ENCODE results near the gene YAE1. TPM values are rescaled to one million over a fixed set of nuclear protein-coding genes. Genes with fewer than 3 reads are reported as not detected.
"Not testable (repeated sequence)": the region's sequence is repeated elsewhere in the genome, so short reads cannot be mapped to it uniquely, and the experiment has no call there.

Gene YAE1
- total and polyA plus RNA-seq, 2 donors, result 19.8 to 34.2 TPM

DNA sequence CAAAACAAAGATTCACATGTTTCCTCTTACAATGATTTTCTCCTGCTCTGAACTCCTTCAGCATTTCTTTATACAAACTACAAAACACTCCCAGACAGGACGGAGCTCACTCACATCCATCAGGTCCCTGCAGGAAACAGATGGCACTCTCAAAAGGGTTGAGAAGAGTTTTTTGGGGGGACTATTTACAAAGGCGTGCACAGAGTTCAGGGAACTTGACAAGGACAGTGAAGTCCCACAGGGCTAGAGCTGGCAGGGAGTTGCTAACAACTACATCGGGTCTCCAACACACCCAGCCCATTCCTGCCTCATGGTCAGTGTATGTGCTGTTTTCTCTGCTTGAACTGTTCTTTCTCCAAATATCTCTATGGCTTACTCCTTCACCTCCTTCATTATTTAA lies 24.7 kb upstream of the YAE1 start:
- no peaks in the 10 kb centered on the region for H3K27me3 ChIP-seq (ENCODE audit: control insufficient read depth in 2 of 2, insufficient read depth in 1 of 2, low read length in 1 of 2)
- no peak overlapping the region for H3K4me3 ChIP-seq (ENCODE audit: low read length in 2 of 2)
- H3K36me3 ChIP-seq (ENCODE audit: control insufficient read depth in 2 of 2, insufficient read depth in 2 of 2, low read length in 1 of 2), result no peaks in the 10 kb centered on the region
- no peaks in the 10 kb centered on the region for H3K4me1 ChIP-seq (ENCODE audit: control insufficient read depth in 2 of 2, insufficient read depth in 2 of 2, low read length in 2 of 2)
- H3K27ac ChIP-seq (ENCODE audit: low read depth in 1 of 2, low read length in 1 of 2), result no peak overlapping the region
- no peak for DNase-seq (ENCODE audit: low read depth in 6 of 9, low spot score in 9 of 9)
- H3K9me3 ChIP-seq (ENCODE audit: control insufficient read depth in 2 of 2, insufficient read depth in 1 of 2, low read length in 1 of 2), result no peaks in the 10 kb centered on the region
- WGBS, result 12% methylated on average over 3 of the region's 3 CpGs

DNA sequence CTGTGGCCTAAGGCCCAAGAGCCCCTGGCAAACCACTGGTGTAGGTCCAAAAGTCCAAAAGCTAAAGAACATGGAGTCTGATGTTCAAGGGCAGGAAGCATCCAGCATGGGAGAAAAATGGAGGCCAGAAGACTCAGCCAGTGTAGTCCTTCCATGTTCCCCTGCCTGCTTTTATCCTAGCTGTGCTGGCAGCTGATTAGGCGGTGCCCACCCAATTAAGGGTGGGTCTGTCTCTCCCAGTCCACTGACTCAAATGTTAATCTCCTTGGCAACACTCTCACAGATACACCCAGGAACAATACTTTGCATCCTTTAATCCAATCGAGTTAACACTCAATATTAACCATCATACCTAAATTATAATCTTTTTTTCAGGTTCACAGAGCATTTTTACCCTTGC lies 21.4 kb upstream of the YAE1 start:
- H3K27me3 ChIP-seq (ENCODE audit: control insufficient read depth in 2 of 2, insufficient read depth in 1 of 2, low read length in 1 of 2); H3K4me1 ChIP-seq (ENCODE audit: control insufficient read depth in 2 of 2, insufficient read depth in 2 of 2, low read length in 2 of 2); H3K36me3 ChIP-seq (ENCODE audit: control insufficient read depth in 2 of 2, insufficient read depth in 2 of 2, low read length in 1 of 2); H3K9me3 ChIP-seq (ENCODE audit: control insufficient read depth in 2 of 2, insufficient read depth in 1 of 2, low read length in 1 of 2); H3K27ac ChIP-seq (ENCODE audit: low read depth in 1 of 2, low read length in 1 of 2); H3K4me3 ChIP-seq (ENCODE audit: low read length in 2 of 2); DNase-seq (ENCODE audit: low read depth in 6 of 9, low spot score in 9 of 9): not testable (repeated sequence)
- WGBS, result 97% methylated on average over 2 of the region's 2 CpGs

DNA sequence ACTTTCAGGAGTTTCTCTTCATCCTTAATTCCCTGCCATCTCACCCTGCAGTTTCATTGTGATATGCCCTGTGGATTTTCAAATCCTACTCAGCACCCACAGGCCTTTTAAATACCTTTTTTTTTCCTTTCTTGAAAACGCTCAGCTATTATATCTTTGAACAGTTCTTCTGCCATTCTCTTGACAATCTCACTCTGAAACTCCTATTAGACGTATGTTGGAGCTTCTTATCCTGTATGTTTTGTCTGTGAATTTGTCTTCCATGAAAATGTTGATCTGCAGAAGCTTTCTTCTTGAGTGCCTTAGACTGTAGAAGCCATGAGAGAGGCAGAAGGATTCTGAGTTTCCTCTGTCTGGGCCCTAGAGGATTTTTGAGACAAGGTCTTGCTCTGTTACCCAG lies 18.9 kb upstream of the YAE1 start:
- Histone ChIP-seq H3K4me1 (ENCODE audit: control insufficient read depth in 2 of 2, insufficient read depth in 2 of 2, low read length in 2 of 2) (no peaks in the 10 kb centered on the region), H3K36me3 (ENCODE audit: control insufficient read depth in 2 of 2, insufficient read depth in 2 of 2, low read length in 1 of 2) (no peaks in the 10 kb centered on the region), H3K27me3 (ENCODE audit: control insufficient read depth in 2 of 2, insufficient read depth in 1 of 2, low read length in 1 of 2) (no peaks in the 10 kb centered on the region), H3K4me3 (ENCODE audit: low read length in 2 of 2) (no peak overlapping the region), H3K9me3 (ENCODE audit: control insufficient read depth in 2 of 2, insufficient read depth in 1 of 2, low read length in 1 of 2) (peaks cover 0 to 8% of the 10 kb centered on the region in 2 donors), H3K27ac (ENCODE audit: low read depth in 1 of 2, low read length in 1 of 2) (no peak overlapping the region)
- 93% methylated on average over 2 of the region's 2 CpGs for WGBS
- no peak for DNase-seq (ENCODE audit: low read depth in 6 of 9, low spot score in 9 of 9)

DNA sequence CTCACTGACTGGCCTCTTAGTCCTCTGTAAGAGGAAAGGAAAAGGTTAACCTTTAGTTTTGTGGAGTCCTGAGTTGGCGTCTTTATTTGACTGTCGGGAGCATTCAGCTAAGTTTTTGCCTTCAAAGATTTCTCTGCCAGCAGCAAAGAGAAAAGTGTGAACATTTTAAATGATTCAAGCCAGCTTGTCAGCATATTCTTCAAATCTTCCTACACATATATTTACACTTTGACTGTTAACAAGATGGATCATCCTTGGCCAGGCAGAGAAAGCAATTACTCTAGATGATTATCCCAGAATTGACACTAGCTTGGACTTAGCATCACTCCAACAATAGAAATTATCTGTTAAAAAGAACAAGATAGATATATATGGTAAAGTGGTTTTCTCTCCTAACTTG lies 15.8 kb upstream of the YAE1 start:
- Histone ChIP-seq H3K9me3 (ENCODE audit: control insufficient read depth in 2 of 2, insufficient read depth in 1 of 2, low read length in 1 of 2) (peaks cover 0 to 8% of the 10 kb centered on the region in 2 donors), H3K4me1 (ENCODE audit: control insufficient read depth in 2 of 2, insufficient read depth in 2 of 2, low read length in 2 of 2) (no peaks in the 10 kb centered on the region), H3K4me3 (ENCODE audit: low read length in 2 of 2) (no peak overlapping the region), H3K27ac (ENCODE audit: low read depth in 1 of 2, low read length in 1 of 2) (no peak overlapping the region), H3K27me3 (ENCODE audit: control insufficient read depth in 2 of 2, insufficient read depth in 1 of 2, low read length in 1 of 2) (no peaks in the 10 kb centered on the region), H3K36me3 (ENCODE audit: control insufficient read depth in 2 of 2, insufficient read depth in 2 of 2, low read length in 1 of 2) (no peaks in the 10 kb centered on the region)
- WGBS, result 93% methylated on average over 2 of the region's 2 CpGs
- DNase-seq (ENCODE audit: low read depth in 6 of 9, low spot score in 9 of 9), result no peak

DNA sequence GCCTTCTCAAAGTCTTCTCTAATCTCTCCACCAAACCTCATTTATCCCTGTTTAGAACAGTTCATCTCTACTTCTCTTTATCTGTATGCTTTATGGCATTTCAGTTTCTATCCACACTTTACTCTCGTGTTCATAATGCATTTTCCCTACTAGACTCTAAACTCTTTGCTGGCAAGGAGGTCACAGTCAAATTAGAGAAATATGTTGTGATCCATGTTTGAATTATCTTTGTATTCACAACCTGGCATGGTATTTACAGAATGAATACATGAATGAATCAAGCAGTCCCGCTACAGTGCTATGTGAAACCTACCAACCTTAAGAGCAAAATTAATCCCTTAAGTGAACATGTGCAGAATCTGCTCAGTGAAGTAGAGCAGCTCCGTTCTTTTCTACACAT lies 12.8 kb upstream of the YAE1 start:
- 96% methylated on average over 3 of the region's 3 CpGs for WGBS

DNA sequence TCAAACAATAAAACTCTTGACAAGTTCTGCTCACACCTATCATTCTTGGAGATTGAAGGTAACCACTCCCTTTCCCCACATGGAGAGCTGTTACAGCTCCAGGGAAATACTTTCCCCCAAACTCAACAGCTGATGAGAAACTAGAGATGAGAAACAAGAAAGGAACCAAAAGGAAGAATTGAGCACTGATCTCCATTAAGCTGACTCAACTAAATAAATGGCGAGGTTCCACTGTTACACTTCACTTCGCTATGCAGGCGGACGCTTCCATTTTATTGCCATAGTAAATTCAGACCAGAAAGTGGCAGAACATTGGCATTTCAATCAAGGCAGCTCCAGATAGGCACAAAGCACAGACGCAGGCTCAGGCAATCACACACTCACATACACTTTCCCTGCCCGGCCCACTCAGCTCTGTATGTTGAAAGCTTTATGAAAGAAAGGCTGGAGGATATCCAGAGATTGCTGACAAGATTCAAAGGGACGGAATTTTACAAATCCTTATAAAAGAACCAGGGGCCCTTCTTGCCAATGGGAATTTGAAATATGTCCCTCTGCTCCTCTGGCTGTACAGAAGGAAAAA lies 11.5 kb upstream of the YAE1 start:
- 95% methylated on average over 7 of the region's 7 CpGs for WGBS
- Histone ChIP-seq H3K27ac (ENCODE audit: low read depth in 1 of 2, low read length in 1 of 2) (no peak overlapping the region), H3K4me3 (ENCODE audit: low read length in 2 of 2) (no peak overlapping the region), H3K27me3 (ENCODE audit: control insufficient read depth in 2 of 2, insufficient read depth in 1 of 2, low read length in 1 of 2) (no peaks in the 10 kb centered on the region), H3K9me3 (ENCODE audit: control insufficient read depth in 2 of 2, insufficient read depth in 1 of 2, low read length in 1 of 2) (no peaks in the 10 kb centered on the region), H3K4me1 (ENCODE audit: control insufficient read depth in 2 of 2, insufficient read depth in 2 of 2, low read length in 2 of 2) (no peaks in the 10 kb centered on the region), H3K36me3 (ENCODE audit: control insufficient read depth in 2 of 2, insufficient read depth in 2 of 2, low read length in 1 of 2) (no peaks in the 10 kb centered on the region)
- no peak for DNase-seq (ENCODE audit: low read depth in 6 of 9, low spot score in 9 of 9)

More for the DNA sequence above, 12.8 kb upstream of the YAE1 start:
- Histone ChIP-seq H3K9me3 (ENCODE audit: control insufficient read depth in 2 of 2, insufficient read depth in 1 of 2, low read length in 1 of 2) (no peaks in the 10 kb centered on the region), H3K27me3 (ENCODE audit: control insufficient read depth in 2 of 2, insufficient read depth in 1 of 2, low read length in 1 of 2) (no peaks in the 10 kb centered on the region), H3K4me1 (ENCODE audit: control insufficient read depth in 2 of 2, insufficient read depth in 2 of 2, low read length in 2 of 2) (no peaks in the 10 kb centered on the region), H3K36me3 (ENCODE audit: control insufficient read depth in 2 of 2, insufficient read depth in 2 of 2, low read length in 1 of 2) (no peaks in the 10 kb centered on the region), H3K27ac (ENCODE audit: low read depth in 1 of 2, low read length in 1 of 2) (no peak overlapping the region), H3K4me3 (ENCODE audit: low read length in 2 of 2) (no peak overlapping the region)
- DNase-seq (ENCODE audit: low read depth in 6 of 9, low spot score in 9 of 9), result no peak

DNA sequence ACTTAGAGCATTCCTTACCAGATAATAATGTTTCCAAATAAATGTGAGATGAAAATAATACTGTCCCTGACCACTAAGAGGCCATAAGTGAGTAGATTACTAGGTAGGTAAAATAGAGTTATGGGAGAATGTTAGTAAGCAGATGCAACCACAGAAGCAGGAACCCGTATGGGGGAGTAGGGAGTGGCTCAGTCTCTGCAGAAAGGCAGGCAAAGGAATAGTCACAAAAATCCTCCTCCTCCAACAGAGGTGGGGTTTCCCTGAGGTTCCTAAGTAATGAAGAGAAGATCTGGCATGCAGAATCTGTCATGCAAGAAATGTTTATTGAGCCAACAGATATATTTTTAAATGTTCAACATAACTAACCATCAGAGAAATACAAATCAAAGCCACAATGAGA lies 9.0 kb upstream of the YAE1 start:
- Histone ChIP-seq H3K36me3 (ENCODE audit: control insufficient read depth in 2 of 2, insufficient read depth in 2 of 2, low read length in 1 of 2) (no peaks in the 10 kb centered on the region), H3K4me3 (ENCODE audit: low read length in 2 of 2) (no peak overlapping the region), H3K27me3 (ENCODE audit: control insufficient read depth in 2 of 2, insufficient read depth in 1 of 2, low read length in 1 of 2) (no peaks in the 10 kb centered on the region), H3K9me3 (ENCODE audit: control insufficient read depth in 2 of 2, insufficient read depth in 1 of 2, low read length in 1 of 2) (no peaks in the 10 kb centered on the region), H3K27ac (ENCODE audit: low read depth in 1 of 2, low read length in 1 of 2) (no peak overlapping the region), H3K4me1 (ENCODE audit: control insufficient read depth in 2 of 2, insufficient read depth in 2 of 2, low read length in 2 of 2) (no peaks in the 10 kb centered on the region)
- DNase-seq (ENCODE audit: low read depth in 6 of 9, low spot score in 9 of 9), result no peak
- 69% methylated on average over 1 of the region's 1 CpG for WGBS

DNA sequence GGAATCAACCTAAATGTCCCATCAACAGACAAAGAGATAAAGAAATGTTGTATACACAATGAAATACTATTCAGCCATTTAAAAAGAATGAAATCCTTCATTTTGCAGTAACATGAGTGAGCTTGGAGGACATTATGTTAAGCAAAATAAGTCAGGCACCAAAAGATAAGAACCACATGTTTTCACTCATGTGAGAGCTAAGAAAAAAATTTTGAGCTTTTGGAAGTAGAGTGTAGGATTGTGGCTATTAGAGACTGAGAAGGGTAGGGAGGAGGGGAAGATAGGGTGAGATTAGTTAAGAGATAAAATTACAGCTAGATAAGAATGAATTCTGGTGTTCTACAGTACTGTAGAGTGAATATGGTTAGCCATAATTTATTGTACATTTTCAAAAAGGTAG lies 8.3 kb upstream of the YAE1 start:
- Histone ChIP-seq H3K9me3 (ENCODE audit: control insufficient read depth in 2 of 2, insufficient read depth in 1 of 2, low read length in 1 of 2) (no peaks in the 10 kb centered on the region), H3K4me3 (ENCODE audit: low read length in 2 of 2) (no peak overlapping the region), H3K36me3 (ENCODE audit: control insufficient read depth in 2 of 2, insufficient read depth in 2 of 2, low read length in 1 of 2) (no peaks in the 10 kb centered on the region), H3K4me1 (ENCODE audit: control insufficient read depth in 2 of 2, insufficient read depth in 2 of 2, low read length in 2 of 2) (no peaks in the 10 kb centered on the region), H3K27me3 (ENCODE audit: control insufficient read depth in 2 of 2, insufficient read depth in 1 of 2, low read length in 1 of 2) (no peaks in the 10 kb centered on the region), H3K27ac (ENCODE audit: low read depth in 1 of 2, low read length in 1 of 2) (no peak overlapping the region)
- no peak for DNase-seq (ENCODE audit: low read depth in 6 of 9, low spot score in 9 of 9)

DNA sequence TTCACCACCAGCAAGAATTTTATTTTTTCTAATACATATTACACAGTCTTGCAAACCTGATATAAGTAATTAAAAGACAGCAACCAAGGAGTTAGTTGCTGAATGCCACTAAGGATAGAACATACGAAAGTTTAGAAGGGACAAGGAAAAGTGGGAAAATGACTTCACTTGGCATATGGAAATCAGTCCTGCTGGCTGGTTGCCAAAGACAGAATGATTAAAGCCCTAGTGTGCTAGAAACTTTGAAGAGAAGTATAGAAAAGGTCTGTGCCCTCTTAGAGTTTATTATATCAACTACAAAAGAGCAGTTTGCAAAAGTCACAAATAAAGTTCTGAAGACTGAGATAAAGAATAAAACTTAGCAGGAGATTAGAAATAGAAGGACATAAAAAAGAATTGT lies 5.8 kb upstream of the YAE1 start:
- H3K4me3 ChIP-seq (ENCODE audit: low read length in 2 of 2), result no peak overlapping the region
- no peaks in the 10 kb centered on the region for H3K4me1 ChIP-seq (ENCODE audit: control insufficient read depth in 2 of 2, insufficient read depth in 2 of 2, low read length in 2 of 2)
- WGBS, result 89% methylated on average over 1 of the region's 1 CpG
- no peaks in the 10 kb centered on the region for H3K36me3 ChIP-seq (ENCODE audit: control insufficient read depth in 2 of 2, insufficient read depth in 2 of 2, low read length in 1 of 2)
- H3K27me3 ChIP-seq (ENCODE audit: control insufficient read depth in 2 of 2, insufficient read depth in 1 of 2, low read length in 1 of 2), result no peaks in the 10 kb centered on the region
- DNase-seq (ENCODE audit: low read depth in 6 of 9, low spot score in 9 of 9), result no peak
- H3K9me3 ChIP-seq (ENCODE audit: control insufficient read depth in 2 of 2, insufficient read depth in 1 of 2, low read length in 1 of 2), result no peaks in the 10 kb centered on the region
- no peak overlapping the region for H3K27ac ChIP-seq (ENCODE audit: low read depth in 1 of 2, low read length in 1 of 2)

DNA sequence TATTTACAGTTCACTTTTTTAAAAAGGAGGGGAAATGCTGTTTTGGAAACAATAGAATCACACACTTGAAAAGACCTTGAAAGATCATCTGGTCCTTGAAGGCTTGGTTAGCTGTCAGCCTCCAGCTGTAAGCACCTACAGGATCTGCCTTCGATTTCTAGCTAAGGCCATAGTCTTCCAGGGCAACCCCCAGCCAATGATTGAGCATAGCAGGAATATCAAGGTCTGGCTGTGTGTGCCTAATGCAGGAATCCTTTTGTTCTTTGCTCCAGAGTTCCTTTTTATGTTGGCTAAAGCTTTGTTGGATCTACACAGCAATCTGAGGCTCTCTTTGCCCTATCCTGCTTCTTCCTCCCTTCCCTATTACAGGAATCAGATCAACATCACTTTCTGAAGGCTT lies 5.2 kb upstream of the YAE1 start:
- H3K36me3 ChIP-seq (ENCODE audit: control insufficient read depth in 2 of 2, insufficient read depth in 2 of 2, low read length in 1 of 2), result no peaks in the 10 kb centered on the region
- H3K27me3 ChIP-seq (ENCODE audit: control insufficient read depth in 2 of 2, insufficient read depth in 1 of 2, low read length in 1 of 2), result no peaks in the 10 kb centered on the region
- no peak overlapping the region for H3K27ac ChIP-seq (ENCODE audit: low read depth in 1 of 2, low read length in 1 of 2)
- WGBS, result 92% methylated on average over 1 of the region's 1 CpG
- H3K4me1 ChIP-seq (ENCODE audit: control insufficient read depth in 2 of 2, insufficient read depth in 2 of 2, low read length in 2 of 2), result peaks cover 0 to 3% of the 10 kb centered on the region in 2 donors
- DNase-seq (ENCODE audit: low read depth in 6 of 9, low spot score in 9 of 9), result no peak
- H3K4me3 ChIP-seq (ENCODE audit: low read length in 2 of 2), result no peak overlapping the region
- H3K9me3 ChIP-seq (ENCODE audit: control insufficient read depth in 2 of 2, insufficient read depth in 1 of 2, low read length in 1 of 2), result no peaks in the 10 kb centered on the region
